GM10266 (cell line): ENCODE results near the gene SCART1.

ENCODE experiments used
- DNase-seq: peaks from one replicate; pipeline ENCODE4 v3.0.0; 2012; ENCODE audit errors: extremely low spot score
- TF ChIP-seq, protein P1 (sequence below): IDR thresholded peaks from 2 replicates; pipeline ENCODE4 v1.5.1; 2012; ENCODE audit warnings: mild to moderate bottlenecking, low read depth; ENCODE audit not compliant: control insufficient read depth, insufficient read depth; ENCODE audit errors: missing control alignments

The SCART1 gene

GRCh38 chr10:133474665-133475424 is 21.1 kb downstream of the SCART1 start:
- TF ChIP-seq, protein P1, sequence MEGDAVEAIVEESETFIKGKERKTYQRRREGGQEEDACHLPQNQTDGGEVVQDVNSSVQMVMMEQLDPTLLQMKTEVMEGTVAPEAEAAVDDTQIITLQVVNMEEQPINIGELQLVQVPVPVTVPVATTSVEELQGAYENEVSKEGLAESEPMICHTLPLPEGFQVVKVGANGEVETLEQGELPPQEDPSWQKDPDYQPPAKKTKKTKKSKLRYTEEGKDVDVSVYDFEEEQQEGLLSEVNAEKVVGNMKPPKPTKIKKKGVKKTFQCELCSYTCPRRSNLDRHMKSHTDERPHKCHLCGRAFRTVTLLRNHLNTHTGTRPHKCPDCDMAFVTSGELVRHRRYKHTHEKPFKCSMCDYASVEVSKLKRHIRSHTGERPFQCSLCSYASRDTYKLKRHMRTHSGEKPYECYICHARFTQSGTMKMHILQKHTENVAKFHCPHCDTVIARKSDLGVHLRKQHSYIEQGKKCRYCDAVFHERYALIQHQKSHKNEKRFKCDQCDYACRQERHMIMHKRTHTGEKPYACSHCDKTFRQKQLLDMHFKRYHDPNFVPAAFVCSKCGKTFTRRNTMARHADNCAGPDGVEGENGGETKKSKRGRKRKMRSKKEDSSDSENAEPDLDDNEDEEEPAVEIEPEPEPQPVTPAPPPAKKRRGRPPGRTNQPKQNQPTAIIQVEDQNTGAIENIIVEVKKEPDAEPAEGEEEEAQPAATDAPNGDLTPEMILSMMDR, result no peak

DNA sequence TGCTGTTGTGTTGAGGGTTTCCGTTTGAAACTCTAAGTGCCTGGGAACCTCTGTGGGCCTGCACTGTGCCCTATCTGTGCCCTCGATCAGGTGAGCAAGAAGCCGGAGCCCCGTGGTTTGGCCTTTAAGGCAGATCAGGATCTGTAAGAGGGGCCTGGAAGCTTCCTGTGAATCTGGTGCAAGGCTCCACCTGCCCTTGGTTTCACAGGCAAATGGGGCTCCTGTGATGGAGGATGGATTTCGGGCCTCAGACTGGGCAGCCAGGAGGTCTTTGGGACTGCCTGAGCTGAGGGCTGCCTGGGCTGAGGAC is 21.6 kb downstream of the SCART1 start:
- TF ChIP-seq, protein P1, result no peak
- no peak for DNase-seq

More at GRCh38 chr10:133474665-133475424, 21.1 kb downstream of the SCART1 start:
- DNase-seq, result no peak

GRCh38 chr10:133475821-133476640 is 22.3 kb downstream of the SCART1 start:
- DNase-seq, result no peak
- TF ChIP-seq, protein P1, result no peak

DNA sequence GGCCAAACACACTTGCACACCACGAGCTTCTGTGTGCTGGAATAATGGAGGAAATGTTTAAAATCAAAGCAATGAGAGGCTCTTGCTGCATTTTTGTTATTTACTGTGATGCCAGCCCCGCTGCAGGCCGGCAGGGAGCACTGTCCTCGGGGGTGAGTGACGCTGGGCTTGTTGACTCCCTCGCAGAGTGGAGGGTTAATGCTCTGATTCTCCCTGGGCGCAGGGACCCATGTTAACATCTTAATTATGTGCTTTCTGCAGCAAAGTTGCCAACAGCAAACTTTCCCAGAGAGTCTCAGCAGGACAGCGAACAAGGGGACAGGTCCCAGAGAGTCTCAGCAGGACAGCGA is 22.9 kb downstream of the SCART1 start:
- no peak for DNase-seq
- TF ChIP-seq, protein P1, result no peak

DNA sequence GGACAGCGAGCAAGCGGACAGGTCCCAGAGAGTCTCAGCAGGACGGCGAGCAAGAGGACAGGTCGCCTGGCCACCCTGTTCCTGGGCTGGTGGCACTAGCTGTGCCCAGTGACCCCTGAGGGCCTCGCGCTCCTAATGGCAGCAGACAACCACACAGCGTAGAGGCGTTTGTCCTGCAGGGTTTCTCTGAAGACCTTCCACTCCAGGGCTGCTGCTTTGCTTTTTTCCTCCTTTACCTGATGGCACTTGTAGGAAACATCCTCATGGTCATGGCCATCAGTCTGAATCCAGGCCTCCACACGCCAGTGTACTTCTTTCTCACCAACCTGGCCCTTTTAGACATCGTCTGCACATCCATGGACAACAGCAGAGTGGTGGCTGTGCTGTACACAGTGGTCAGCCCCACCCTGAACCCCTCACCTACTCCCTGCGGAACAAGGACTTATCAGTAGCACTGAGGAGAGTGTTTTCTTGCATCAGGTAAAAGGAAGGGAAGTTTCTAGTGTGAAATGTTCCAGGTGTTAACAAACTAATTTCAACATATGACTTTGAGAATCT is 27.4 kb downstream of the SCART1 start:
- TF ChIP-seq, protein P1, result no peak
- no peak for DNase-seq

DNA sequence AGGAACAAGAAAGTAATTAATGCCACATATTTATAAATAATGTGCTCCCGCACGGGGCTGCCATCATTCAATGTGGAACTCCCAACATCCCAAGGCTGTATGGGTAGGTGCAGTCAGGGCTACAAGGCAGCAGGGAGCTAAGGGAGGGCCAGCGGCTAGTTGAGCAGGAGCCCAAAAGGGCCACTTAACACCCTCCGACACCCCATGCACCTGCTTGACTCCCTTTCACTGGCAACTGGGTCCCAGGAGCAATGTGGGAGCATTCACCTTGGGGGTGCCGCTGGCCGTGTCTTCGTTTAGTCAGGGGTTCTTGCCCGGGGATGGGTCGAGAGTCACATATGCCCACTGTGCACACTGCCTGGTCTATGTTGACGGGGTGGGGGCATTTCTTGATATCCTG is 27.9 kb downstream of the SCART1 start:
- DNase-seq, result no peak
- TF ChIP-seq, protein P1, result no peak

DNA sequence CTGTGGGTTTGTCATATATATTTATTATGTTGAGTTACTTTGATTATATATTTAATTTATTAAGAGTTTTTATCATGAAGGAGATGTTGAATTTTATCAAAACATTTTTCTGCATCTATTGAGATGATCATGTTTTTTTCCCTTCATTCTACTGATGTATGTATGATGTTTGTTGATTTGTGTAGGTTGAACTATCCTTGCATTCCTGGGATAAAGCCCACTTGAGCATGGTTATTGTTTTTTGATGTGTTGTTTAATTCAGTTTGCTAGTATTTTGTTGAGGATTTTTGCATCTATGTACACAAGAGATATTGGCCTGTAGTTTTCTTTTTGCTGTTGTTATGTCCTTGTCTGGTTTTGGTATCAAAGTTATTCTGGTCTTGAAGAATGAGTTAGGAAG is 31.1 kb downstream of the SCART1 start:
- DNase-seq, result no peak
- TF ChIP-seq, protein P1, result no peak
